KOPT-K1 (cell line): ENCODE results near the gene RABGAP1.
"Not testable (repeated sequence)": the region's sequence is repeated elsewhere in the genome, so short reads cannot be mapped to it uniquely, and the experiment has no call there.

ENCODE experiments used
- H3K27ac ChIP-seq: fragments of 200-600 bp; sonication (generic); 2 replicates; pipeline ENCODE4 v1.5.1; 2016; ENCODE audit warnings: antibody characterized with exemption, mild to moderate bottlenecking, low read depth, low read length; ENCODE audit not compliant: poor library complexity, severe bottlenecking
- H3K36me3 ChIP-seq: fragments of 200-600 bp; sonication (generic); 2 replicates; pipeline ENCODE4 v1.5.1; 2017; ENCODE audit warnings: antibody characterized with exemption, mild to moderate bottlenecking, low read length, moderate library complexity; ENCODE audit not compliant: insufficient read depth
- H3K9me3 ChIP-seq: fragments of 200-600 bp; sonication (generic); 2 replicates; pipeline ENCODE4 v1.5.1; 2017; ENCODE audit warnings: antibody characterized with exemption, low read length, mild to moderate bottlenecking; ENCODE audit not compliant: insufficient read depth, poor library complexity, severe bottlenecking

Gene RABGAP1

GRCh38 chr9:122940749-122941581 is at the start of gene RABGAP1:
Gene RABGAP1 (plus strand): TSS chr9:122941020. CDS start chr9:122957060, 16,040 bp downstream.
- H3K27ac ChIP-seq: peak within 1 kb of the TSS; percentile 61
- peaks cover 18% of the 10 kb centered on the region for H3K36me3 ChIP-seq

GRCh38 chr9:122897969-122898368 is 42.9 kb upstream of the RABGAP1 start:
- H3K9me3 ChIP-seq: no peaks in the 10 kb centered on the region
- H3K36me3 ChIP-seq: peaks cover 54% of the 10 kb centered on the region
- H3K27ac ChIP-seq: no peak overlapping the region

More at GRCh38 chr9:122940749-122941581, at the start of gene RABGAP1:
- no peaks in the 10 kb centered on the region for H3K9me3 ChIP-seq

GRCh38 chr9:122900791-122901190 is 40.0 kb upstream of the RABGAP1 start:
- Histone ChIP-seq H3K9me3 (no peaks in the 10 kb centered on the region), H3K27ac (peak overlapping the region; percentile 61), H3K36me3 (peaks cover 25% of the 10 kb centered on the region)

- Histone ChIP-seq H3K36me3 (peaks cover 9% of the 10 kb centered on the region), H3K27ac (peak overlapping the region; percentile 87), H3K9me3 (no peaks in the 10 kb centered on the region)
Observed at GRCh38 chr9:122904466-122904822, 36.4 kb upstream of the RABGAP1 start.

- H3K9me3 ChIP-seq: no peaks in the 10 kb centered on the region
- H3K27ac ChIP-seq: peak within 1 kb of the TSS; percentile 87
- peaks cover 15% of the 10 kb centered on the region for H3K36me3 ChIP-seq
Observed at GRCh38 chr9:122904823-122905710, 35.8 kb upstream of the RABGAP1 start, which contains the start of gene RC3H2. Gene RC3H2 (minus strand): TSS chr9:122905359. CDS start chr9:122897509, 7,850 bp downstream.

GRCh38 chr9:122906122-122906521 is 34.7 kb upstream of the RABGAP1 start:
- H3K27ac ChIP-seq, H3K9me3 ChIP-seq: not testable (repeated sequence)
- H3K36me3 ChIP-seq: peaks cover 26% of the 10 kb centered on the region

- peaks cover 28% of the 10 kb centered on the region for H3K36me3 ChIP-seq
- H3K27ac ChIP-seq: peak overlapping the region; percentile 90
- no peaks in the 10 kb centered on the region for H3K9me3 ChIP-seq
Observed at GRCh38 chr9:122912671-122912963, 28.2 kb upstream of the RABGAP1 start.

- H3K9me3 ChIP-seq: no peaks in the 10 kb centered on the region
- peaks cover 31% of the 10 kb centered on the region for H3K36me3 ChIP-seq
- peak within 1 kb of the TSS; percentile 90 for H3K27ac ChIP-seq
Observed at GRCh38 chr9:122912964-122913673, 27.7 kb upstream of the RABGAP1 start, which contains the start of gene ZBTB6. Gene ZBTB6 (minus strand): TSS chr9:122913323. CDS start chr9:122912072, 1,251 bp downstream.

GRCh38 chr9:122918310-122918709 is 22.5 kb upstream of the RABGAP1 start:
- Histone ChIP-seq H3K27ac (no peak overlapping the region), H3K36me3 (peaks cover 27% of the 10 kb centered on the region), H3K9me3 (no peaks in the 10 kb centered on the region)

GRCh38 chr9:122922713-122923112 is 18.1 kb upstream of the RABGAP1 start:
- Histone ChIP-seq H3K36me3 (peaks cover 25% of the 10 kb centered on the region), H3K27ac (no peak overlapping the region)

GRCh38 chr9:122923947-122924346 is 16.9 kb upstream of the RABGAP1 start:
- Histone ChIP-seq H3K9me3 (no peaks in the 10 kb centered on the region), H3K27ac (no peak overlapping the region), H3K36me3 (peaks cover 17% of the 10 kb centered on the region)

More at GRCh38 chr9:122922713-122923112, 18.1 kb upstream of the RABGAP1 start:
- no peaks in the 10 kb centered on the region for H3K9me3 ChIP-seq

- Histone ChIP-seq H3K36me3 (0 out of 2 replicates have a peak, but pooled peaks cover 8% of the 10 kb centered on the region), H3K9me3 (no peaks in the 10 kb centered on the region), H3K27ac (no peak overlapping the region)
Observed at GRCh38 chr9:122929796-122930354, 10.9 kb upstream of the RABGAP1 start.

- Histone ChIP-seq H3K36me3 (0 out of 2 replicates have a peak, but pooled peaks cover 8% of the 10 kb centered on the region), H3K27ac (peak overlapping the region; percentile 61), H3K9me3 (no peaks in the 10 kb centered on the region)
Observed at GRCh38 chr9:122930541-122931225, 10.1 kb upstream of the RABGAP1 start.
